HG02642 (cell line): ENCODE measurements around the gene REC114.

ENCODE experiments used
- ATAC-seq: cut with Tn5 transposase; IDR thresholded peaks from one replicate; pipeline ENCODE4 v1.9.1; 2021; ENCODE audit warnings: mild to moderate bottlenecking; ENCODE audit not compliant: unreplicated experiment, poor library complexity

REC114 gene

DNA sequence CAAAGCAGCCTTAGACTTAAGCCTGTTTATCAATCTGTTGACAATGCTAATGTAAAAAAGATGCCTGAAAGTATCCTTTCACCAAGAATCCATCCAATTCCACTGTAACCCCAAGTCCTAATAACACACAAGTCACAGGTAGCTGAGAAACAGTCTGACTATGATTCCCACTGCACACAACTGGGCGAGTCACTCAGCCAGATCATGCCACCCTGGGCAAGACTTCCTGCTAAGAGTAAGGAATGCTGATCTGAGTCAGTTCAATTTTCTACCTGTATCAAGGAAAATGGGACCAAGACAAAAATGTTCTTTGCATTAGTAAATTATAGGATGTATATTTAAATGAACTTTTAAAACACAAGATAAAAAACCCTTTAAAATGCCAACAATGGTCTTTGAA is 157.0 kb downstream of the REC114 start:
- no peak for ATAC-seq

GRCh38 chr15:73600413-73601335 is 157.7 kb downstream of the REC114 start:
- ATAC-seq: no peak

- no peak for ATAC-seq
Observed at GRCh38 chr15:73601451-73602445, 158.8 kb downstream of the REC114 start.

DNA sequence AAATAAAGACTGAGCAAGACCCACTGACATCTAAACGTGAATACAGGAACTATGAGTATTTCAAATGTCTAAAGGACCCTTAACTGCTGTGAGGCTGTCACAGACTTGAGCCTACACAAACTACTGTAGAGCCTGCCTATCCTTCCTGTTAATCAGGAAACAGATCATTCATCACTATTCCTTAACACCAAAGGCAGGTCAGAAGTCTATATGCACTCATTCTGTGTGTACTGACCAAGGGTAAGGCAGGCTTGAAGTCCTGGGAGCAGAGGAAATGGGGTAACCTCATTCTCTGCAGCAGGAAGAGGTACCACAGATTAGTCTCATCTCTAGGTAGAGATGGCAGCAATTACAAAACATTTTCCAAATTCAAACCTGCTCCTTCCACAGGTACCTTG is 159.5 kb downstream of the REC114 start:
- no peak for ATAC-seq

GRCh38 chr15:73602992-73603391 is 160.0 kb downstream of the REC114 start:
- ATAC-seq: no peak

DNA sequence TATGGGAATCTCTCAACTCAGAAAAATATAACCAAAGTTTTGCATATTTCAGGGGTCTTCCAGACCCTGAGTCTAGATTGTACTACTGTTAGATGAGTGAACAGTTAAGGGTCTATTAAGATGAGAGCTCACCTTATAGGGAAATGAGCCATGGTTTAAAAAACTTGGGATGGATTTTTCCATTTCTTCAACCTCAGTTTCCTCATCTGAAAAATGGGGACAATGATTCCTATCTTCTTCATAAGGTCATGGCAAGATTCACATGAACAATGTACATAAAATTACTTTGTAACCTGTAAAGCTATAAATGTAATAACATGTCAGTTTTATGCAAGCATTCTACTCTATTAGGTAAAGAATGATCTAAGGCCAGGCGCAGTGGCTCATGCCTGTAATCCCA is 161.5 kb downstream of the REC114 start:
- ATAC-seq: no peak

GRCh38 chr15:73605759-73606436 is 162.9 kb downstream of the REC114 start:
- ATAC-seq: no peak

GRCh38 chr15:73607405-73607804 is 164.4 kb downstream of the REC114 start:
- no peak for ATAC-seq

GRCh38 chr15:73607843-73608242 is 164.9 kb downstream of the REC114 start:
- no peak for ATAC-seq

DNA sequence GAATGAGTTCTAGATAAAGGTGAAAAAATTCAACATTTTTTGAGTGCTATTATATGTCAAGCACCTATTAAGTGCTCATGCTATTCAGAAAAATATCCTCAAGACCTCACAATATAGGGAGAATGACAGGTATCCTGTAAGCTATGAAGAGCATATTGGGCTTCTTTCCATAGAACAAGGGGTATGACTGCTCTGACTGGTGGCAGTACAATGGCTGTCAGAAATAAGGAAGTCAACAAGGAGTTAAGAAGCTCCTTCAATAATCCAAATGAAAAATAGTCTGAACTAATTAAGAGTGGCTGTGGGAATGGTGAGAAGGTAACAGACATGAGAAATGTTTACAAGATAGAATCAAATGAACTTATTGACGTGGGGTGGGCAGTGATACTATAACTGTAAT is 165.5 kb downstream of the REC114 start:
- no peak for ATAC-seq

DNA sequence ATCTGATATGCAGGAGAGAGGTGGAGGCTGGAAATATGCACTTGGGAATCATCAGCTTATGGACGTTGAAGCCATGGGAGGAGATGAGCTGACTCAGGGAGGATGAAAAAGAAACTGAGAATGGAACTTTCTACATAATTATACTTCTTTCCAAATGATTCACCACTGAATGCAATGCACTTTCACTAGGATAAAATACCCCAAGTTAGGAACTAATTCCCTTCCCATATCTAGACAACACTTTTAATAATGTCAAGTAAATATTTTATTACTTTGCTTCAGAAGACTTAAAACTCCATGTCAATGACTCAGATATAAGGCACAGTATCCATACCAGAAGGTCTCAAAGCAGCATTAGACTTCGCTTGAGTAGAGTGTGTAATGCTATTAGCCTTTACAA is 166.0 kb downstream of the REC114 start:
- no peak for ATAC-seq
